Aorta (tissue), 5 donors: ENCODE results near the gene ARL2BP. TPM values are rescaled to one million over a fixed set of nuclear protein-coding genes. Genes with fewer than 3 reads are reported as not detected.

ENCODE experiments used
- ATAC-seq: fragments of 200-7000 bp; cut with Tn5 transposase; one replicate; pipeline ENCODE4 v1.9.1; 2022; ENCODE audit warnings: moderate library complexity; ENCODE audit not compliant: low FRiP score
- DNase-seq, 2 donors: peaks; one replicate each; pipeline ENCODE4 v3.0.0-alpha.2; 2020
- H3K27ac ChIP-seq, 2 donors: one replicate each; pipeline ENCODE4 v1.5.1; 2013; ENCODE audit warnings: low read length in 2 of 2, mild to moderate bottlenecking in 2 of 2, moderate library complexity in 2 of 2, control low read depth in 1 of 2, inconsistent platforms in 1 of 2, low read depth in 1 of 2
- H3K27me3 ChIP-seq, 2 donors: one replicate each; pipeline ENCODE4 v1.6.1; 2013; ENCODE audit warnings: control low read depth in 1 of 2, low read length in 1 of 2, mild to moderate bottlenecking in 1 of 2, moderate library complexity in 1 of 2; ENCODE audit not compliant: insufficient read depth in 2 of 2, control insufficient read depth in 1 of 2
- H3K36me3 ChIP-seq, 2 donors: one replicate each; pipeline ENCODE4 v1.6.1; 2013; ENCODE audit warnings: control low read depth in 1 of 2, low read length in 1 of 2, mild to moderate bottlenecking in 1 of 2; ENCODE audit not compliant: insufficient read depth in 2 of 2, control insufficient read depth in 1 of 2
- H3K4me1 ChIP-seq, 2 donors: one replicate each; pipeline ENCODE4 v1.6.1; 2013; ENCODE audit warnings: low read length in 2 of 2, control low read depth in 1 of 2, mild to moderate bottlenecking in 1 of 2, moderate library complexity in 1 of 2; ENCODE audit not compliant: insufficient read depth in 2 of 2, control insufficient read depth in 1 of 2
- H3K4me3 ChIP-seq, 2 donors: one replicate each; pipeline ENCODE4 v1.5.1; 2013; ENCODE audit warnings: low read length in 2 of 2, control low read depth in 1 of 2, mild to moderate bottlenecking in 1 of 2
- H3K9me3 ChIP-seq: one replicate; pipeline ENCODE4 v1.6.1; 2013; ENCODE audit warnings: mild to moderate bottlenecking, low read length; ENCODE audit not compliant: control insufficient read depth
- WGBS, 2 donors: extraction: QIAGEN DNeasy Blood & Tissue Kit; methylation state at CpG; one replicate each; pipeline ENCODE4 v1.1.7; 2013; 5-methylcytosine and 5-hydroxymethylcytosine counted together
- intact Hi-C, 2 donors: fragments of 100-400 bp; cut with DNase I; formaldehyde crosslinking; loops; one replicate each; pipeline versions ENCODE4 v1.14.2 to v1.15.0; 2022
- polyA plus RNA-seq, 2 donors: library from polyadenylated mRNA; stranded (reverse); fragments of 200-250 nt; gene quantifications; one replicate each; pipeline ENCODE4 v1.2.3, GENCODE V29; 2013
- total RNA-seq, 2 donors: library from RNA; stranded (reverse); fragmentation: NEBNext Ultra II Directional; extraction: Animal tissue kit (Norgen Biotek cat#: 25700); gene quantifications; one replicate each; pipeline ENCODE4 v1.2.1, GENCODE V29; 2021
- donor health status: healthy with polysubstance abuse.
- donor health status: Bipolar disorder and iron deficiency.
- donor health status: DM: no; HTN: no; CAD: no.
- donor health status: DM: no; HTN: no; CAD: no.
- donor health status: DM: yes; HTN: yes; CAD: no.

The ARL2BP gene
- total and polyA plus RNA-seq, 4 donors: 39.1 to 65.4 (median 44.8) TPM

- DNase-seq (peak in 1 of 2 donors; percentile 51), ATAC-seq (no peak)
- Histone ChIP-seq H3K36me3 (no peaks in the 10 kb centered on the region), H3K9me3 (no peaks in the 10 kb centered on the region), H3K27me3 (no peaks in the 10 kb centered on the region), H3K4me1 (no peaks in the 10 kb centered on the region), H3K4me3 (no peak overlapping the region), H3K27ac (no peak overlapping the region)
- intact Hi-C loops: loop anchor here in 1 of 2 donors (10.0 kb wide), 1 partner anchor 205 kb away; no protein-coding TSS in a partner anchor
- WGBS, 2 donors: 77 to 79% methylated on average over 14 of the region's 14 CpGs
These were observed 44.6 kb downstream of the ARL2BP start for GRCh38 chr16:57289391-57290257.

DNA sequence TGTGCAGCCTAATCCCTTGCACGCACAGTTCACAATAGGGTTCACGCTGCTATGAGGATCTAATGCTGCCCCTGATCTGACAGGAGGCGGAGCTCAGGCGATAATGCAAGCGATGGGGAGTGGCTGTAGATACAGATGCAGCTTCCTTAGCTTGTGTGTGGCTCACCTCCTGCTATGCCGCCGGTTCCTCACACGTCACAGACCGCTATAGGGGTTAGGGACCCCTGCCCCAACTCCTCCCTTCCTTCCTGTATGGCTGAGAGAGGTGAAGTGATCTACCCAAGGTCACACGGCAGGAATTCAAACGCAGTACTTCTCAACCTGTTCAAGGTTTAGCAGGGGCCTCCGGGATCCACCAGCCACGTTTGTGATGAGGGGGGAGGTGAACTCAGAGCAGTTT lies 52.8 kb downstream of the ARL2BP start:
- intact Hi-C loops: loop anchor here (2.0 to 10.0 kb wide), 4 partner anchors 53 to 213 kb away; partner anchors contain the start of genes ARL2BP (in 1 of the 2), CPNE2 (in 1 of the 2), PSME3IP1 (in 1 of the 2) and RSPRY1 (in 1 of the 2)
- 65 to 74% methylated on average over 13 of the region's 13 CpGs for WGBS, 2 donors
- no peak for ATAC-seq
- H3K9me3 ChIP-seq: no peaks in the 10 kb centered on the region
- H3K27ac ChIP-seq: no peak overlapping the region
- H3K36me3 ChIP-seq: no peaks in the 10 kb centered on the region
- peak in 1 of 2 donors; percentile 59 for DNase-seq
- no peak overlapping the region for H3K4me3 ChIP-seq
- no peaks in the 10 kb centered on the region for H3K27me3 ChIP-seq
- peaks cover 0 to 3% of the 10 kb centered on the region in 2 donors for H3K4me1 ChIP-seq

DNA sequence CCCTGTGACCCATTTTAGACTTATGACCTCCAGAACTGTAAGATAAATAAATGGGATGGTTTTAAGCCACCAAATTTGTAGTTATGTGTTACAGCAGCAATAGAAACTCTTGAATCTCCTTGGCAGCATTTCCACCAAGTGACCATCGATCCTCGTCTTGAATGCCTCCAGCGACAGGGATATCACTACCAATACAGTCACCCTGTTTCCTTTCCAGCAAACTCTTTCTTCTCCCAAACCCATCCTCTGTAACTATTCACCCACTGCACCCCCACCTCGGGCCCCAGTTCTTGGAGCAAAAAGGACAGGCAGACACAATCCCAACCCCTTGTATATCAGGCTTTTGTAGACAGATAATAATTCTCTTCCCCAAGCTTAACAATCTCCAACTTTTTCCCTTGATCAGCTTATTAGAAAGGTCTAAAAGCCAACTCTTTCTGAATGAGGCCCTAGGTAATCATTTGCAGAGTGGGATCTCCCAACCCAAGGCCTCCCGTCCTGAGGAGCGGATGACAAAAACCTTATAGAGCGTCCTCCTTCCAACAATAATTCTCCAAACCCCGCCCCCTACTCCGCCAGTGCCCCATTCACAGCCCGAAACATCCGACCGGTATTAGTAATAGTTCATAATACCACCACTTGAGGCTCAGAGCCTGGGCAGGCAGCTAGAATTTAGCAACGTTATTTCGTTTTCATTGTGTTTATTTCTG lies 54.1 kb downstream of the ARL2BP start:
- Histone ChIP-seq H3K36me3 (no peaks in the 10 kb centered on the region), H3K9me3 (no peaks in the 10 kb centered on the region), H3K27me3 (no peaks in the 10 kb centered on the region), H3K4me3 (peak overlapping the region; percentile 9 to 44), H3K27ac (peak overlapping the region; percentile 87 to 92), H3K4me1 (peaks cover 0 to 3% of the 10 kb centered on the region in 2 donors)
- WGBS, 2 donors: 12 to 13% methylated on average over 14 of the region's 14 CpGs
- intact Hi-C loops: loop anchor here (2.0 to 10.0 kb wide), 4 partner anchors 54 to 214 kb away; partner anchors contain the start of genes ARL2BP (in 1 of the 2), CPNE2 (in 1 of the 2), PSME3IP1 (in 1 of the 2) and RSPRY1 (in 1 of the 2)
- ATAC-seq (peak; percentile 44), DNase-seq (peak; percentile 50 to 74)

GRCh38 chr16:57299719-57300386 lies 54.8 kb downstream of the ARL2BP start:
- 0% methylated on average over 35 of the region's 35 CpGs for WGBS, 2 donors
- Histone ChIP-seq H3K4me3 (peak overlapping the region; percentile 18 to 44), H3K9me3 (no peaks in the 10 kb centered on the region), H3K36me3 (no peaks in the 10 kb centered on the region), H3K27ac (peak overlapping the region; percentile 87 to 92), H3K4me1 (peaks cover 0 to 3% of the 10 kb centered on the region in 2 donors), H3K27me3 (no peaks in the 10 kb centered on the region)
- intact Hi-C loops: loop anchor here (1.0 to 10.0 kb wide), 8 partner anchors 55 to 222 kb away; partner anchors contain the start of genes ARL2BP (in 2 of the 2), PSME3IP1 (in 2 of the 2), RSPRY1 (in 2 of the 2) and CPNE2 (in 1 of the 2)
- ATAC-seq (peak; percentile 89), DNase-seq (peak; percentile 91 to 93)

DNA sequence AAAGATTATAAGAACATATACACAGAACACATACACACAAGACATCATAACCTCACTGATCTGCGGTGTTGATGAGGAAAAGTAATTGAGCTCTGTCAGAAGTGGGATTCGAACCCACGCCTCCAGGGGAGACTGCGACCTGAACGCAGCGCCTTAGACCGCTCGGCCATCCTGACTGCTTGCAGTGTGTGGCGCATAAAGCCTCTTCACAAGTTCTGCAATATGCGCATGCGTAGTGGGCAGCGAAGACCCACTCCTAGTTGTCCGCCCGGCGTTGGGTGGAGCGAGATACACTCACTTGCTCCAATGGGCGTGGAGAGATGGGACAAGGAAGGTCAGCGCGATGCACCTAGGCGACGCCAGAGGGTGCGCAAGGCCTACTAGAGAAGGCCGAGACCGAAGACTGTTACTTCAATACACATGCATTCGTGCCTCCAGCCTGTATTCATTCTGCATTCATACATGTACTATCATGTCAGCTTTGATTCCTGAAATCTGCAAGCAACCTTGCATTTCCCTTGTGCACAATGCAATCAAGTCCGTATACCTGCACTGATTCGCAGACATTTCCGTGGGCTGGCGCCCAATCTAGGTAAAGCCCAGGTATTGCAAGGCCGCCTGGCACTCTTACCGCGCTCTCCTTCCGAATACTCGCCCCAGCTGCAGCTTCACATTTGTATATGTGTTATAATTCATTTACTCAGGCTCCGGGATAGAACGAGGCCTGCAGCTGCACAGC lies 55.5 kb downstream of the ARL2BP start:
- H3K9me3 ChIP-seq: no peaks in the 10 kb centered on the region
- peaks cover 0 to 3% of the 10 kb centered on the region in 2 donors for H3K4me1 ChIP-seq
- H3K27me3 ChIP-seq: no peaks in the 10 kb centered on the region
- peak overlapping the region in 1 of 2 donors; percentile 18 for H3K4me3 ChIP-seq
- 8 to 10% methylated on average over 36 of the region's 36 CpGs for WGBS, 2 donors
- no peaks in the 10 kb centered on the region for H3K36me3 ChIP-seq
- no peak overlapping the region for H3K27ac ChIP-seq
- ATAC-seq: peak; percentile 96
- intact Hi-C loops: loop anchor here (1.0 to 5.0 kb wide), 5 partner anchors 55 to 222 kb away; partner anchors contain the start of genes ARL2BP (in 1 of the 2), PSME3IP1 (in 1 of the 2) and RSPRY1 (in 1 of the 2)
- peak; percentile 99 for DNase-seq

- 64 to 65% methylated on average over 19 of the region's 19 CpGs for WGBS, 2 donors
- H3K27me3 ChIP-seq: no peaks in the 10 kb centered on the region
- ATAC-seq: no peak
- DNase-seq: peak in 1 of 2 donors; percentile 84
- no peaks in the 10 kb centered on the region for H3K9me3 ChIP-seq
- no peak overlapping the region for H3K4me3 ChIP-seq
- no peak overlapping the region for H3K27ac ChIP-seq
- H3K4me1 ChIP-seq: peaks cover 0 to 3% of the 10 kb centered on the region in 2 donors
- intact Hi-C loops: loop anchor here in 1 of 2 donors (5.0 kb wide), 2 partner anchors 114 to 221 kb away; partner anchors contain the start of genes PSME3IP1 and RSPRY1
- H3K36me3 ChIP-seq: no peaks in the 10 kb centered on the region
These were observed 56.2 kb downstream of the ARL2BP start for GRCh38 chr16:57301126-57301817.
